AG04449 (cell line): Measurements from ENCODE around the gene SNTB2.
A peak's percentile ranks its signal among the peaks of the same experiment; 100 is the strongest.
"Not testable (repeated sequence)": the region's sequence is repeated elsewhere in the genome, so short reads cannot be mapped to it uniquely, and the experiment has no call there.

Source experiments
- CTCF ChIA-PET: fragments of 350-600 bp; formaldehyde crosslinking; extraction: SDS; loops from one replicate; lab custom pipeline; 2021; ENCODE audit warnings: antibody characterized with exemption; lab: Yijun Ruan, JAX
- POLR2A ChIA-PET: fragments of 400-600, 350-600 bp; formaldehyde crosslinking; extraction: SDS; loops from one replicate; lab custom pipeline; 2020; ENCODE audit warnings: antibody characterized with exemption, inconsistent platforms; lab: Yijun Ruan, JAX
- DNase-seq: peaks from one replicate; pipeline ENCODE4 v3.0.0-alpha.2; 2010; ENCODE audit warnings: low read depth, low spot score
- H3K4me3 ChIP-seq: 2 replicates; pipeline ENCODE4 v1.5.1; 2011; ENCODE audit warnings: low read depth, mild to moderate bottlenecking, control low read depth, low read length
- CTCF ChIP-seq: IDR thresholded peaks from one replicate; pipeline ENCODE4 v1.5.1; 2011; ENCODE audit warnings: mild to moderate bottlenecking, moderate library complexity, low read length, control low read depth, inconsistent platforms; ENCODE audit not compliant: insufficient read depth; ENCODE audit errors: missing control alignments

SNTB2 gene

GRCh38 chr16:69186642-69187445 lies at the start of gene SNTB2:
Gene SNTB2 (plus strand): TSS chr16:69187164. CDS start chr16:69187167, 3 bp downstream.
- TF ChIP-seq CTCF: no peak
- CTCF ChIA-PET: interaction anchor here (1.0 to 3.2 kb wide), 4 partner anchors 99 to 284 kb away, joined by 3 to 25 read pairs (median 4); no protein-coding TSS in a partner anchor
- no peak for DNase-seq
- POLR2A ChIA-PET: interaction anchor here (1.0 to 1.5 kb wide), 2 partner anchors 36 to 152 kb away, joined by 3 to 4 read pairs; partner anchors contain the start of genes COG8 and NIP7
- H3K4me3 ChIP-seq: peak within 1 kb of the TSS; percentile 76

DNA sequence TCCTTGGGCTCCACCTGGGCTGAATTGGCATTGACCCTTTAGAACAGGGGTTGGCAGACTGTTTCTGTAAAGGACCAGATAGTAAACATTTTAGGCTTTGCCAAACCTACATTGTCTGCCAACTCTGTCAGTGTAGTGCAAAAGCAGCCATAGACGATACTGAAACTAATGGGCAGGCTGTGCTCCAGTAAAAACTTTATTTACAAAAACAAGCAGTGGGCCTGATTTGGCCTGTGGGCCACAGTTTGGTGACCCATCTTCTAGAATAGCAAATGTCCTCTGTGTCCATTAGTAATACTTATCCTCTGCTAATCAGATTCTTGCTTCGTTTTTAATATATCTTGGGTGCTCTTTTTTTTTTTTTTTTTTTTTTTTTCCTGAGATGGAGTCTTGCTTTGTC lies 48.4 kb upstream of the SNTB2 start:
- no peak overlapping the region for H3K4me3 ChIP-seq
- DNase-seq: no peak
- ChIA-PET CTCF (no interaction called here), POLR2A (no interaction called here)
- no peak for TF ChIP-seq CTCF

- POLR2A ChIA-PET, H3K4me3 ChIP-seq, DNase-seq: not testable (repeated sequence)
- CTCF ChIA-PET: interaction anchor here (0.7 to 1.6 kb wide), 5 partner anchors 11 to 171 kb away, joined by 3 to 5 read pairs (median 3); no protein-coding TSS in a partner anchor
Measured at GRCh38 chr16:69139464-69139863, 47.5 kb upstream of the SNTB2 start.

GRCh38 chr16:69141014-69141413 lies 46.0 kb upstream of the SNTB2 start:
- DNase-seq: no peak
- H3K4me3 ChIP-seq: no peak overlapping the region
- ChIA-PET CTCF (interaction anchor here (0.6 to 3.1 kb wide), 3 partner anchors 11 to 294 kb away, joined by 3 to 26 read pairs (median 5); no protein-coding TSS in a partner anchor), POLR2A (no interaction called here)
- no peak for TF ChIP-seq CTCF

- no peak overlapping the region for H3K4me3 ChIP-seq
- DNase-seq: no peak
- ChIA-PET POLR2A (no interaction called here), CTCF (interaction anchor here (0.9 to 3.1 kb wide), 3 partner anchors 10 to 295 kb away, joined by 4 to 26 read pairs (median 5); no protein-coding TSS in a partner anchor)
- no peak for TF ChIP-seq CTCF
Measured at GRCh38 chr16:69141936-69142335, 45.0 kb upstream of the SNTB2 start.

DNA sequence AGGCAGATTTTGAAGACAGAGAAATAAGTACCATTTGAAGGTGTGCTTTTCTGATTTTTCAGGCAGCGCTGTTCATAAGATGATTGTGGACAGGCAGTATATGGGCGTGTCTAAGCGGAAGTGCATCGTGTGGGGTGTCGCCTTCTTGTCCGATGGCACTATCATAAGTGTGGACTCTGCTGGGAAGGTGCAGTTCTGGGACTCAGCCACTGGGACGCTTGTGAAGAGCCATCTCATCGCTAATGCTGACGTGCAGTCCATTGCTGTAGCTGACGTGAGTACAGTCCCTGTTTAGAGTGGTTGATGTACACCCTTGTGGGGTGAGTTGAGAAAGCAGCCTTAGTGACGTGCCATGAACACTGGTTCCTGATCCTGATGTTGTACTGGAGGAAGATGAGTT lies 43.8 kb upstream of the SNTB2 start:
- no peak for DNase-seq
- H3K4me3 ChIP-seq: no peak overlapping the region
- POLR2A ChIA-PET: no interaction called here
- CTCF ChIA-PET: interaction anchor here (0.5 to 3.1 kb wide), 3 partner anchors 9 to 145 kb away, joined by 3 to 26 read pairs (median 4); no protein-coding TSS in a partner anchor
- no peak for TF ChIP-seq CTCF
